GM21360 (cell line): Measurements from ENCODE around the gene CNNM3.
"Not testable (repeated sequence)": the region's sequence is repeated elsewhere in the genome, so short reads cannot be mapped to it uniquely, and the experiment has no call there.

Experiments used
- ATAC-seq: cut with Tn5 transposase; IDR thresholded peaks from one replicate; pipeline ENCODE4 v1.9.1; 2021; ENCODE audit warnings: mild to moderate bottlenecking, moderate library complexity; ENCODE audit not compliant: unreplicated experiment

The CNNM3 gene

DNA sequence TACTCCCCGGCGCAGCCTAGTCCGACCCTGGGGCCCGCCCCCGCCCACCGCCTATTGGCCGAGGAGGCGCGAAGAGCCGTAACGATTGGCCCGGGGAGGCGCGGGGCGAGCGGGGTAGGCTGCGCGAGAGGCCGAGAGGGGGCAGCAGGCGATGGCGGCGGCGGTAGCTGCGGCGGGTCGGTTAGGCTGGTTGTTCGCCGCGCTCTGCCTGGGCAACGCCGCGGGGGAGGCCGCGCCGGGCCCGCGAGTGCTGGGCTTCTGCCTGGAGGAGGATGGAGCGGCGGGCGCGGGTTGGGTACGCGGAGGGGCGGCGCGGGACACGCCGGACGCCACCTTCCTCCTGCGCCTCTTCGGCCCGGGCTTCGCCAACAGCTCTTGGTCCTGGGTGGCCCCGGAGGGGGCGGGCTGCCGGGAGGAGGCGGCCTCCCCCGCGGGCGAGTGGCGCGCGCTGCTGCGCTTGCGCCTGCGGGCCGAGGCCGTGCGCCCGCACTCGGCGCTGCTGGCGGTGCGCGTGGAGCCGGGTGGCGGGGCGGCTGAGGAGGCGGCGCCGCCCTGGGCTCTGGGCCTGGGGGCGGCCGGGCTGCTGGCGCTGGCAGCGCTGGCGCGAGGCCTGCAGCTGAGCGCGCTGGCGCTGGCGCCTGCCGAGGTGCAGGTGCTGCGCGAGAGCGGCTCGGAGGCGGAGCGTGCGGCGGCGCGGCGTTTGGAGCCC is at the start of gene CNNM3:
CNNM3 (plus strand) TSS at position 142 of the 709 bp plus-strand sequence; CDS start at position 152, 10 bp downstream.
- ATAC-seq: peak; percentile 70

- ATAC-seq: no peak
Observed at GRCh38 chr2:96767135-96767871, 48.8 kb upstream of the CNNM3 start.

- ATAC-seq: no peak
Observed at GRCh38 chr2:96768083-96768561, 47.9 kb upstream of the CNNM3 start.

DNA sequence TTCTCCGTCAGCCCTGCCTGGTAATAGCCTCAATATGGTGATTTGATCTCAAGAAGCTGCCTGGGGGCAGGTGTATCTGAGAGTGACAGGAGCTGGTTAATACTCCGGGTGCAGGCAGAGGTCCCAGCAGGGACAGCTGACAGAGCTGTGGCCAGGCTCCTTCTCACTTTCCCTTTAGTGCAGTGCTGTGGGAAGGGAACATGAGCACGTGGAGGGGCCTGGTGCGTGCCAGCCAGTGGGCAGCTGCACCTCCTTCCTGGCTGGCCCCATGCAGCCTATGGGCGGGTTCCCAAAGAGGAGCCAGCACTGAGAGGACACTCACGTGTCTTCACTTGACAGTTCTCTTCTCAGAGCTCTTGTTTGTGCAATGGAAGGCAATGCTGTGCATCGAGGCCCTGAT is 46.3 kb upstream of the CNNM3 start:
- ATAC-seq: no peak

DNA sequence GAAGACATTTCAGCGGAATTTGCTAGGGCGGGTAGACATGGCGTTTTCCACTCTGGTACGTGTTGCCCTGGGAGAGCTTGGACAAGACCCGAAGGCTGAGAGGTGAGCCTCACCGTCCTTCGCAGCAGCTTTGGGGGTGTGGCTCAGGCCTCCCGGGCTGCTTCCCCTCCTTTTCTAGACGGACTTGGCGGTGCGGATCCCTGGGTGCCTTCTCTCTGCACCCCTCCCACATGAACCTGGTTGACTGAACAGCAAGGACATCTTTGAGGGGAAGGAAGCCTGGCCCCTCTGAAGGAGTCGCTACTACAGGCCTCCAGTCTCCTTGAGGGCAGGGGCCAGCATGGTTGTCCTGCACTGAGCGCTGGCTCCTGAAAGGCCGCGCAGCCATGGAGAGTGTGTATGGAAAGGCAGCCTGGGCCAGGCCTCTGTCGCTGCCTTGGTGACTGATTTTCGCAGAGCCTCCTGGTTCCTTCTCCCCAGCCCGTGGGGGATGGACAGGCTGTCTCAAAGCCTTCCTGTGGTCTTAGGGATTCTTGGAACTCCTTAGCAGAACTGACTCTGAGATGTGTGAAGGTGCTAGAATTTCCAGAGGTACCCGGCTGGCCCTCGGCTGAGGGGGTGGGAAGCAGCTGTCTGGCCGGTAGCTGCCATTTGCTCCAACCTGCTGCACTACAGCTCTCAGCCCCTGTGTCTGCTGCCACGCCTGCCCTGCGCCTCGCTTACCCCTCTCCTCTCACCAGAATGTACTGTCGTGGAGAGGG is 45.4 kb upstream of the CNNM3 start:
- no peak for ATAC-seq

DNA sequence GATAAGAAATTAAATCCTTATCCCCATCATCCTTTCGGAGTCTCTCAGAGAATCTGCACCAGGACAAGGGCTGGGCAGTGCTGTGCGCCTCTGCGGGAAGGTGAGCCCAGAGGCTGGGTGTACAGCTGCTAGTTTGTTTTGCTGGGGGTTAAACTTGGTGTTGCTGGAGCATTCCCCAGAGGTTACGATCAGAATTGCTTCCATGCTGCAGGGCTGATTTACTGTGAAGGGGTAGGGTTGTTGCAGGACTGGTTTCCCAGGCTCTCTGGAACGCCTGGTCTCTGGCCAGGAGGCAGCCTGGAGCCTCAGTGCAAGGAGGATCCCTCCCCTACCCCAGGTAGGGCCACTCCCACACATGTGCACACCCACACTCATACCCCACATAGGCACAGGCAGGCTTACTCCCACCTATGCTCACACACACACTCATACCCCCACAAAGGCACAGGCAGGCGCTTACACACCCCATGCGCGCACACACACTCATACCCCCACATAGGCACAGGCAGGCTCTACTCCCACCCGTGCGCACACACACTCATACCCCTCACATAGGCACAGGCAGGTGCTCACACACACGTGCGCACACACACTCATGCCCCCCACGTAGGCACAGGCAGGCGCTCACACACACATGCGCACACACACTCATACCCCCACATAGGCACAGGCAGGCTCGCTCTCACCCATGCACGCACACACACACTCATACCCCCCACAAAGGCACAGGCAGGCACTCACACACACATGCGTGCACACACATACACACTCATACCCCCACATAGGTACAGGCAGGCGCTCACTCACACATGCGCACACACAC is 44.1 kb upstream of the CNNM3 start:
- no peak for ATAC-seq

GRCh38 chr2:96772903-96773671 is 43.0 kb upstream of the CNNM3 start:
- ATAC-seq: peak; percentile 44

- ATAC-seq: no peak
Observed at GRCh38 chr2:96773922-96774321, 42.1 kb upstream of the CNNM3 start.

- no peak for ATAC-seq
Observed at GRCh38 chr2:96775160-96775559, 40.9 kb upstream of the CNNM3 start.

DNA sequence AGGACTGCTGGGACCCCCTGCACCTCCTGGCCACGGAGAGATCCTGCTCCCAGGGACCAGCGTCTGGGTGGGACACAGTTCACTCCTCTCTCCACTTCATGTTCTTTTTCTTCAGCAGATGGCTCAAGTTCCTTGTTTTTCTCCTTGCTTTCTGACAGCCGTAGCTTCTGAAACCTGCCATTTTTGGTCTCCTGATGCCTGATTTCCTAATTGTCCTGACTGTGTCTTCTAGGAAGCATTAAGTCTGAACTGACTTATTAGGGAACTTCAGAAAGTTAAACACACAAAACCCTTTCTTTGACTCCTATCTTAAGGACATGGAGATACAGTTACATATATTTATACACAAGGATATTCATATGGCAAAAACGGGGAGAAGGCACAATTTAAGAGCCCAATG is 32.7 kb upstream of the CNNM3 start:
- ATAC-seq: no peak

- ATAC-seq: no peak
Observed at GRCh38 chr2:96787411-96787810, 28.7 kb upstream of the CNNM3 start.

- ATAC-seq: no peak
Observed at GRCh38 chr2:96788442-96789244, 27.4 kb upstream of the CNNM3 start.

GRCh38 chr2:96789245-96789617 is 26.8 kb upstream of the CNNM3 start:
- no peak for ATAC-seq

DNA sequence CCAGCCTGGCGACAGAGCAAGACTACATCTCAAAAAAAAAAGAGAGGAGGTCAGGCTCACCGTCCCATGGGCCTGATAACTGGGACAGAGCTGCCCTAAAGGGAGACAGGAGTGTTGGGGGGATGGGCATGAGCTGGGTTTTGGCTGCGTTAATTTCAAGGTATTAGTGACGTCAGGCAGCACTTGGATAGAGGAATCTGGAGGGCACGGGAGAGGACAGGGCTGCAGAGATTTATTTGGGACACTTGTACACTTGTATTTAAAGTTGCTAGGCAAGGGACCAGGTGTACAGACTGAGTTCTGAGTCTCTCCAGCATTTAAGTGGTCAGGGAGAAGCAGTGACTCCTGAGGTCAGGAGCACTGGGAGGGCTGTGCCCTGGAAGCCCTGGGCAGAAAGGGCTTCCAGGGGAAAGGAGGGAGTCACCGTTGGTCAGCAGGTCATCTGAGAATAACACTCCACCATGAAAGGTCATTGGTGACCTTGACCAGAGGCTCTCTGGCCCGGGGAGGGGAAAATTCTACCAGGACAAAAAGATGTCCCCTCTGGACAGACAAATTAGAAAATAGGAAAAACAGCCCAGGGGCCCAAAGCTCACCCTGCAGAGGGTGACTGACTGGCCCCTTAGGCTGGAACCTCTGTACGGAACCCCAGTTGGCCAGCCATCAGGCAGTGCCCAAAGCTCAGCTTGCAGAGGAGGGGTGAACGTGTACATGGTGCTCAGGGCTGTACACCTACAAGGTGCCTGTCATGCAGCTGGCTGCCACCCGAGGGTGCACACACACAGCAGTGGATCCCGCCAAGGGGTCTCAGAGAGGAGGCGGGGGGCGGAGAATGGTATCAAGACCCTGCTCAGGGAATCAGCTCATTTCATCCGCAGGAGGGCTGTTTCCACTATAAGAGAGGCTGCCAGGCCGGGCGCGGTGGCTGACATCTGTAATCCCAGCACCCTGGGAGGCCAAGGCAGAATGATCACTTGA is 23.0 kb upstream of the CNNM3 start:
- ATAC-seq: no peak

GRCh38 chr2:96795076-96795475 is 21.0 kb upstream of the CNNM3 start:
- ATAC-seq: no peak

DNA sequence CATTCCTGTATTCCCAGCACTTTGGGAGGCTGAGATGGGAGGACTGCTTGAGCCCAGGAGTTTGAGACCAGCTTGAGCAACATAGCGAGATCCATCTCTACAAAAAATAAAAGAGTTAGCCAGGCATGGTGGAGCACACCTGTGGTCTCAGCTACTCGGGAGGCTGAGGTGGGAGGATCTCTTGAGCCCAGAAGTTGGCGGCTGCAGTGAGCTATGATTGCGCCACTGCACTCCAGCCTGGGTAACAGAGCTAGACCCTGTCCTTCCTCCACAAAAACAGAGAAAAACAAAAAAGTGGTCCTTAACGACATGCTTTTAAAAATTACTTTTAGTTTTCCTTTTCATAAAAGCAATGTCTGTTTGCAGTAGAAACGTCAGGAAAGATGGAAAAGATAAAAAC is 19.6 kb upstream of the CNNM3 start:
- not testable (repeated sequence) for ATAC-seq

GRCh38 chr2:96797066-96797625 is 18.9 kb upstream of the CNNM3 start:
- ATAC-seq: no peak
